Activated CD8-positive, alpha-beta T cell treated with anti-CD3 and anti-CD28 coated beads, Interleukin-2, amount 10 ng/mL, durations not matched to agents 7 days and 5 days (primary cell): ENCODE measurements around the gene ANKS3. TPM values are rescaled to one million over a fixed set of nuclear protein-coding genes. Genes with fewer than 3 reads are reported as not detected.

ENCODE experiments used
- ATAC-seq: fragments of 150-1000 bp; cut with Tn5 transposase; one replicate; pipeline ENCODE4 v1.10.0; 2021; ENCODE audit warnings: moderate library complexity
- CTCF ChIA-PET: fragments of 350-600 bp; sonication (Branson Sonifier 250); formaldehyde crosslinking; loops from one replicate; lab custom pipeline; 2021; ENCODE audit warnings: antibody characterized with exemption; lab: Charles Lee
- POLR2A ChIA-PET: fragments of 350-600 bp; sonication (Branson Sonifier 250); formaldehyde crosslinking; loops from one replicate; lab custom pipeline; 2021; ENCODE audit warnings: antibody characterized with exemption; lab: Charles Lee
- DNase-seq: peaks from one replicate; pipeline ENCODE4 v3.0.0-alpha.2; 2020
- H3K27ac Mint-ChIP-seq: one replicate; pipeline ENCODE4 v1.8.0; 2021; ENCODE audit warnings: mild to moderate bottlenecking, mixed read lengths
- H3K27me3 Mint-ChIP-seq: one replicate; pipeline ENCODE4 v1.8.0; 2021; ENCODE audit warnings: low read depth, mixed read lengths
- H3K36me3 Mint-ChIP-seq: one replicate; pipeline ENCODE4 v1.8.0; 2021; ENCODE audit warnings: low read depth, mixed read lengths
- H3K4me1 Mint-ChIP-seq: one replicate; pipeline ENCODE4 v1.8.0; 2021; ENCODE audit warnings: low read depth, mixed read lengths
- H3K4me3 Mint-ChIP-seq: one replicate; pipeline ENCODE4 v1.8.0; 2021; ENCODE audit warnings: mild to moderate bottlenecking, mixed read lengths
- H3K9me3 Mint-ChIP-seq: one replicate; pipeline ENCODE4 v1.8.0; 2022; ENCODE audit warnings: mixed read lengths; ENCODE audit not compliant: insufficient read depth
- total RNA-seq, 2 experiments: library from RNA; stranded (reverse); gene quantifications; one replicate each; pipeline ENCODE4 v1.2.3, GENCODE V29; 2021

The ANKS3 gene
- total RNA-seq, 2 experiments from 2014 or later, result 17.0 to 17.2 TPM

DNA sequence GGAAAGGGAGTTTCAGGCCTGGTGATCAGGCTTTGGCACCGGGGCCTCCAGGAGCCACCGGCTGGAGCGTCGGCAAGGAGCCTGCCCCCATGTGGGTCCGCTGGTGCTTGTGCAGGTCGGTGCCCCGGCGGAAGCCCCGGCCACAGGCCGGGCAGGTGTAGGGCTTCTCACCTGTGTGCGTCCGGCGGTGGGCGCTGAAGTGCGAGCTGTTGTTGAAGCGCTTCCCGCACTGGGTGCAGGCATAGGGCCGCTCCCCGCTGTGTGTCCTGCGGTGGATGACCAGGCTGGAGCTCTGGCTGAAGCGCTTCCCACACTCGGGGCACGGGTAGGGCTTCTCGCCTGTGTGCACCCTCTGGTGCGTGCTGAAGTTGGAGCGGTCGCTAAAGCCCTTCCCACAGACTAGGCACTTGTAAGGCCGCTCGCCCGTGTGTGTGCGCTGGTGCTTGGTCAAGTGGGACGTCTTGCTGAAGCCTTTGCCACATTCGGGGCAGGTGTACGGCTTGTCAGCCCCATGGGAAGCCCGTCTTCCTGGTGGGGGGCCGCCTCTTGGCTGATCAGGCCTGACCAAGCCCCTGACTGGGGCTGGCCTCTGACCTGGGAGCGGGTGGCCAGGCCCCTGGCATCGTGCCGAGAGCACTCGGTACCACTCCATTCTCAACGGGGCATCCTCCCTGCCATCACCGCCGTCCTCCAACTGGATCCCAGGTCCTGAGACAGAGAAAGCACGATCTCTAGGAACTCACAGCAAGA lies 18.5 kb upstream of the ANKS3 start:
- POLR2A ChIA-PET, result interaction anchor here (1.1 kb wide), 1 partner anchor 18 kb away, joined by 3 read pairs; the partner anchor contains the start of genes ANKS3 and DNAAF8
- CTCF ChIA-PET, result no interaction called here
- H3K36me3 Mint-ChIP-seq, result peaks cover 26% of the 10 kb centered on the region

DNA sequence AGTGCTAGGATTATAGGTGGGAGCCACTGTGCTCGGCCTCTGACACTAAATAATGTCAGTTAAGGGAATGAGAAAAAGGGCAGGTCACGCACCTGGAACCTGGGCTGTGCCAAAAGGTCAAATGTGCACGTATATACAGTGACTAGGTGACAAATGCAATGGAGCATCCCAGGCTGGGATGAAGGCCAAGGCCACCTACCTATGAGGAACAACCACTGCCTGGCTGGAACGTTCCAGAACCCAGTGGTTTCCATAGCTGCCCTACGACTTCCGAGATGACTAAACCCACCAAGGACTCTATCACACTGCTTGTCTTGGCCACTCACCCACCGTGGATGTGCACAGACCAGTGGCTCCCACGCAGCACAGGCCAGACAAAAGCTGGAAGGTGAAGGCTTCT lies 16.8 kb upstream of the ANKS3 start:
- Mint-ChIP-seq H3K27ac (no peak overlapping the region), H3K36me3 (peaks cover 24% of the 10 kb centered on the region), H3K4me3 (no peak overlapping the region), H3K27me3 (no peaks in the 10 kb centered on the region), H3K4me1 (peaks cover 20% of the 10 kb centered on the region), H3K9me3 (no peaks in the 10 kb centered on the region)
- ATAC-seq (no peak), DNase-seq (no peak)
- ChIA-PET CTCF (interaction anchor here (1.2 kb wide), 1 partner anchor 12 kb away, joined by 4 read pairs; no protein-coding TSS in a partner anchor), POLR2A (no interaction called here)

More for the DNA sequence above, 18.5 kb upstream of the ANKS3 start:
- no peak overlapping the region for H3K27ac Mint-ChIP-seq
- no peak for DNase-seq
- H3K27me3 Mint-ChIP-seq, result no peaks in the 10 kb centered on the region
- H3K4me3 Mint-ChIP-seq, result no peak overlapping the region
- ATAC-seq, result no peak
- H3K9me3 Mint-ChIP-seq, result no peaks in the 10 kb centered on the region
- H3K4me1 Mint-ChIP-seq, result peaks cover 14% of the 10 kb centered on the region

DNA sequence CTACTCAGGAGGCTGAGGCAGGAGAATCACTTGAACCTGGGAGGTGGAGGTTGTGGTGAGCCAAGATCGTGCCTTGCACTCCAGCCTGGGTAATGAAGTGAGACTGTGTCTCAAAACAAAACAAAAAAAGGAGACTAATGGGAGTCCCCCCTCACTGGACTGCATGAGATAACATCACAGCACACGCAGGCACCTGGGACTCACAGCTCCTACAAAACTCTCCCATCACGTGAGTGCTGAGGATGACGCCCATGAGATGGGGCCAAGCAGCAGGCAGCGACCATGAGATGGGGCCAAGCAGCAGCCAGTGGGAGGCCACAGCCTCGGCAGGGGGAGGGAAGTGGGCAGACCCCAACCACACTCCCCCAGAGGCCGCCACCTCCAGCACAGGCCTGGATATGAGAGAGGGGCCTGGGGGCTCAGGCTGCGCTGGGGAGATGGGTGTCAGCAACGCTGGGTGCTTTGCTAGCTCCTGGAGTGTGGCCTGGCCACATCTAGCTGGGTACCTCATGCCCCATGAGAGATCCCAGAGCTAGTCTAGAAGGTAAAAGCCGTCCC lies 15.7 kb upstream of the ANKS3 start:
- no peak for DNase-seq
- ChIA-PET CTCF (interaction anchor here (1.2 kb wide), 1 partner anchor 13 kb away, joined by 4 read pairs; no protein-coding TSS in a partner anchor), POLR2A (interaction anchor here (0.6 kb wide), 1 partner anchor 115 kb away, joined by 5 read pairs; no protein-coding TSS in a partner anchor)
- Mint-ChIP-seq H3K9me3 (no peaks in the 10 kb centered on the region), H3K4me3 (no peak overlapping the region), H3K4me1 (peaks cover 20% of the 10 kb centered on the region), H3K36me3 (peaks cover 14% of the 10 kb centered on the region), H3K27me3 (no peaks in the 10 kb centered on the region), H3K27ac (no peak overlapping the region)
- ATAC-seq, result no peak

DNA sequence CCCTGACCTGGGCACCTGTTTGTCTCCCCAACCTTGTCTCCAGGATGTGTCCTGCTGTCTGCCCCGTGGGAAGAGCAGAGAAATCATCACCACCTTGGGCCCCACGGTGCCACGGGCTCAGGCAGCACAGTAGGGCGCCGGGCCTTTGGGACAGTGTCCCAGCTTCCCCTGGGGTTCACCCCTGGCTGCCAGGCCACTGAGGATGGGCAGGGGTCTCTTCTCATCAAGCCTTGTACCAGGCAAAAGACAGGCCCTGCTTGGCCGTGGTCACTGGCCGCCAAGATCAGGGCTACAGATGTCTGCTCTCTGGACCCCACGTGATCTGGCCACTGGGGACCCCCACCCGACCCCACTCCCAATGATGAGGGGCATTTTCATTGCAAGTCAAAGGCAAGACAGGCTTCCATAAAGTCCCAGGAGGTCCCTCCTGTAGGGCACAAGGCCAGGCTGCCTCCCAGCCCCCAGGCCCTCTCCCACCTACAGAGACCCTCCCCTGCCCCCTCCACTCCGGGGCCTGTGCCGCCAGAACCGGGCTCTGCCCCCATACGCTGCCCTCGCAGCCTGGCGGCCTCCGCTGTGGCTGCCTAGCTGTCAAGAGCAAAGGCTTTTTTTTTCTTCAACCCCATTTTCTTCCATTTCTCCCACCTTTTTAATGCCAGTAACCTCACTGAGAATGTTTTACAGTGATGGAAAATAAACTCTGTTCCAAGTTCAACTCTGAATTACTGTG lies 14.8 kb upstream of the ANKS3 start:
- DNase-seq (no peak), ATAC-seq (no peak)
- no peaks in the 10 kb centered on the region for H3K9me3 Mint-ChIP-seq
- no peaks in the 10 kb centered on the region for H3K27me3 Mint-ChIP-seq
- POLR2A ChIA-PET, result no interaction called here
- peaks cover 20% of the 10 kb centered on the region for H3K4me1 Mint-ChIP-seq
- peaks cover 9% of the 10 kb centered on the region for H3K36me3 Mint-ChIP-seq
- no peak overlapping the region for H3K4me3 Mint-ChIP-seq
- CTCF ChIA-PET, result no interaction called here
- H3K27ac Mint-ChIP-seq, result peak overlapping the region; percentile 9

DNA sequence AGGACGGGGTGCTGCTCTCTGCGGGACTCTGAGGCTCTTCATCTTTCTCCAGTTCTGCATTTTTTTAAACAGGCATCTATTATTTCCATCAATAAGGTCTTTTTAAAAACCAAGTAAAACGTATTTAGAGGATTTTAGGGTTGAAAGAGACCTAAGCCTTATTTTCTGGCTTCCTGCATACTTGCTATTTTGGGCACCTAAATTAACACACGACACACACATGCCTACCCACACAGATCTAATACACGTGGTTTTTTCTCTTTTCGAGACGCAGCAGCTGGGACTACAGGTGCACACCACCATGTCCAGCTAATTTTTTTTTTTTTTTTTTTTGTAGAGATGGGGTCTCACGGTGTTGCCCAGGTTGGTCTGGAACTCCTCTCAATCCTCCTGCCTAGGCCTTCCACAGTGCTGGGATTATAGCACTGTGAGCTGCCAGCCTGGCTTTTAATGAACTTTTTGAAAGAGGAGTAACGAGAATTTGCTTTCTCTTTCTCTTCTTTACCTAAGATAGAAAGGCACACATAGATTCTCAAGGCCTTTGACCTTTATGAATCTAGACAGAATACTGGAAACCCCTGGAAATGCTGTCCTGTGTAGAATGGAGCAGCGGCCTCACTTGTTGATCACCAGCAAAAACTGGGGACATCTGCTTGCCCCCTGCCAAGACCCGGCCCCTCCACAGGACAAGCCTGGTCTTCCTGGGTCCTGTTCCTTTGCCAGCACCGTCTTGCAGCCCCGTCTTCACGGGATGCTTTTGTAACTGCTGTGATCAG lies 14.0 kb upstream of the ANKS3 start:
- peaks cover 4% of the 10 kb centered on the region for H3K36me3 Mint-ChIP-seq
- ChIA-PET CTCF (no interaction called here), POLR2A (interaction anchor here (0.6 to 1.1 kb wide), 2 partner anchors 15 to 19 kb away, joined by 4 to 5 read pairs; partner anchors contain the start of gene ZNF500)
- H3K4me1 Mint-ChIP-seq, result peaks cover 26% of the 10 kb centered on the region
- peak overlapping the region; percentile 9 for H3K27ac Mint-ChIP-seq
- no peaks in the 10 kb centered on the region for H3K9me3 Mint-ChIP-seq
- ATAC-seq (peak; percentile 22), DNase-seq (no peak)
- H3K4me3 Mint-ChIP-seq, result no peak overlapping the region
- no peaks in the 10 kb centered on the region for H3K27me3 Mint-ChIP-seq

DNA sequence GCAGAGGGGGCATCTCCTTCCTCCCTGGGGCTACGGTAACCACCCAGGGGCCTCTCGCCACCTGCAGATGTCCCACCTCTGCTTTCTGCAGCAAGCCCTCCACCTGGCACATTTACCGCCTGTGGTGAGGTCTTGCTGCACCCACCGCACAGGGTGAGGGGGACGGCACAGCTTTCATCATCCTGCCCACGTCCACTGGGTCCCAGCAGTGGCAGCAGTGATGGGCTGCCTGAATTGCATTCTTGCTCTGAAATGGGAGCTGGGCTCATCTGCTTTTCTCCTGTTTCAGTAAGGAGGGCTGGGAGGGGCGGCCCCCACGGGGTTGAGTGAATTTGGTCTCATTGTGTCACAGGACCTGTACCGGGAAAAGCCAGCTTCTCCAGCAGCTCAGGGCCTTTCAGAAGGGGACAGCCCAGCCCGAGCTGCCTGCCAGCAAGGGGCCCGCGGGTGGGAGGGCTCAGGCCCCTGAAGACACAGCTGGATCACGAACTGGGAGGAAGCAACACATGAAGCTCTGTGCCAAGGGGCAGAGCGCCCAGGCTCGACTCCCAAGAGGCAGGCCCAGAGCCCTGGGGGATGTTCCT lies 13.0 kb upstream of the ANKS3 start:
- DNase-seq, result no peak
- Mint-ChIP-seq H3K27me3 (no peaks in the 10 kb centered on the region), H3K9me3 (no peaks in the 10 kb centered on the region), H3K4me3 (no peak overlapping the region), H3K4me1 (peaks cover 27% of the 10 kb centered on the region), H3K36me3 (peaks cover 4% of the 10 kb centered on the region), H3K27ac (no peak overlapping the region)
- CTCF ChIA-PET, result no interaction called here
- peak; percentile 31 for ATAC-seq
- POLR2A ChIA-PET, result interaction anchor here (0.6 to 1.4 kb wide), 4 partner anchors 9 to 20 kb away, joined by 3 to 5 read pairs (median 4); partner anchors contain the start of gene ZNF500

DNA sequence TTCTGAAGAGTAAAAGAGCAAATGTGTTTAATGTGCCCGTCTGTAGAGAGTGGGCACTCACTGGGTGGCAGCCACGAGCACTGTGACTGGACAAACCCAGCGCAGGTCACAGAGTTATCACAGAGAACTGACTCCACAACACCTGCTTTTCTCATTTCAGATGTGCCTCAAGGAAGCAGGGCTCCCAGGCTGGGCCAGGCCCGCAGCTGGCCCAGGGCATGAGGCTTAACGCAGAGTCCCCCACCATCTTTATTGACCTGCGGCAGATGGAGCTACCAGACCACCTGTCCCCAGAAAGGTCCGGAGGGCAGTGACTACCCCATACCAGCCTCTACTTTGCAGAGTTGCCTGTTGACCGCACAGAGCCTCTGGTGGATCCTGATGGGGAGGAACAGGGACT lies 12.1 kb upstream of the ANKS3 start:
- no peak for DNase-seq
- ChIA-PET CTCF (no interaction called here), POLR2A (interaction anchor here (0.7 to 1.4 kb wide), 2 partner anchors 9 to 11 kb away, joined by 3 to 4 read pairs; no protein-coding TSS in a partner anchor)
- Mint-ChIP-seq H3K27me3 (no peaks in the 10 kb centered on the region), H3K27ac (no peak overlapping the region), H3K4me1 (peaks cover 27% of the 10 kb centered on the region), H3K9me3 (no peaks in the 10 kb centered on the region), H3K4me3 (no peak overlapping the region), H3K36me3 (peaks cover 2% of the 10 kb centered on the region)
- ATAC-seq, result no peak

DNA sequence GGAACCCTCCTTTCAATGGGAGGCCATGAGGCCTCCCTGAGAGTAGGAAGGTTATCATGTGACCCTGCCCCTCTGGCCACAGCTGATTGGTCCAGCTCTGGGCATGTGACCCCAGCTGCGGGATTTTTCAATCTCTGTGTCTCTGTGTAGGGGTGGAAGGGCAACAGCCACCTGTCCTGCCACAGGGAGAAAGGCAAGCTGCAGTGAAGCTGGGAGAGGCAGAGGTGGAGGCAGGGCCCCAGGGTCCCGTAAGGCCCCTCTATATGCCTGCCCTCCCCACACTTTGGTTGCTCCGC lies 11.2 kb upstream of the ANKS3 start:
- no peaks in the 10 kb centered on the region for H3K9me3 Mint-ChIP-seq
- no peak overlapping the region for H3K4me3 Mint-ChIP-seq
- H3K4me1 Mint-ChIP-seq, result peaks cover 27% of the 10 kb centered on the region
- ChIA-PET CTCF (no interaction called here), POLR2A (interaction anchor here (1.1 kb wide), 1 partner anchor 10 kb away, joined by 3 read pairs; no protein-coding TSS in a partner anchor)
- H3K27me3 Mint-ChIP-seq, result no peaks in the 10 kb centered on the region
- DNase-seq (no peak), ATAC-seq (no peak)
- no peak overlapping the region for H3K27ac Mint-ChIP-seq
- no peaks in the 10 kb centered on the region for H3K36me3 Mint-ChIP-seq

DNA sequence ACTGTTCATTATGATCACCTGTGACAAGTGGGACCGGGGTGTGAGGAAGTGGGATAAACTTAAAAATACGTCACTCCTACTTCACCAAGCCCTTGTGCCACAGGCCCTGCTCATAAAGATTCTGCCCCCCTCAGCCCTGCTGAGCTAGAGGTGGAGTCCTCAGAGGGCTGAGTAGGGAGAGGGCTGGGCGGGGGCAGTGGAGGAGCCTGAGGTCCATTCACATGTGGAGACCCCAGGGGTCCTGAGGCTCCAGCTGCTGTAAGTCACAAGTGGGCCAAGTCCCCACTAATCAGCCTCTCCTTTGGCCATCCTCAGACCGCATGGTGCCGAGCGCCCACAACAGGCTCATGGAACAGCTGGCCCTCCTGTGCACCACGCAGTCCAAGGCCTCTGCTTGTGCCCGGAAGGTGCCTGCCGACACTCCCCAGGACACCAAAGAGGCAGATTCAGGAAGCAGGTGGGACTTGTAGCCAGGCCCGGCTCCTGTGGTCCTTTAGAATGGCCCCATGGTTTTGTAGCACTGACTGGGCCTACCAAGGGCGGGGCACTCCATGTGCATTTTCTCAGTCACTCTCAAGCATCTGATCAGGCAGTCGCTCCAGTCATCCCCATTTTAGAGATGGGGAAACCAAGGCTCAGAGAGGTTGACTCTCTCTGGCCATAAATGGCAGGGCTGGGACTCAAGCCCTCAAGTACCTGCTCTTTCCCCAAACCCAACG lies 10.6 kb upstream of the ANKS3 start:
- POLR2A ChIA-PET, result interaction anchor here (1.1 kb wide), 1 partner anchor 10 kb away, joined by 3 read pairs; no protein-coding TSS in a partner anchor
- no peak for DNase-seq
- no peak for ATAC-seq
- no peak overlapping the region for H3K27ac Mint-ChIP-seq
- no peaks in the 10 kb centered on the region for H3K36me3 Mint-ChIP-seq
- CTCF ChIA-PET, result no interaction called here
- H3K4me3 Mint-ChIP-seq, result no peak overlapping the region
- H3K4me1 Mint-ChIP-seq, result peaks cover 27% of the 10 kb centered on the region
- H3K9me3 Mint-ChIP-seq, result no peaks in the 10 kb centered on the region
- no peaks in the 10 kb centered on the region for H3K27me3 Mint-ChIP-seq

DNA sequence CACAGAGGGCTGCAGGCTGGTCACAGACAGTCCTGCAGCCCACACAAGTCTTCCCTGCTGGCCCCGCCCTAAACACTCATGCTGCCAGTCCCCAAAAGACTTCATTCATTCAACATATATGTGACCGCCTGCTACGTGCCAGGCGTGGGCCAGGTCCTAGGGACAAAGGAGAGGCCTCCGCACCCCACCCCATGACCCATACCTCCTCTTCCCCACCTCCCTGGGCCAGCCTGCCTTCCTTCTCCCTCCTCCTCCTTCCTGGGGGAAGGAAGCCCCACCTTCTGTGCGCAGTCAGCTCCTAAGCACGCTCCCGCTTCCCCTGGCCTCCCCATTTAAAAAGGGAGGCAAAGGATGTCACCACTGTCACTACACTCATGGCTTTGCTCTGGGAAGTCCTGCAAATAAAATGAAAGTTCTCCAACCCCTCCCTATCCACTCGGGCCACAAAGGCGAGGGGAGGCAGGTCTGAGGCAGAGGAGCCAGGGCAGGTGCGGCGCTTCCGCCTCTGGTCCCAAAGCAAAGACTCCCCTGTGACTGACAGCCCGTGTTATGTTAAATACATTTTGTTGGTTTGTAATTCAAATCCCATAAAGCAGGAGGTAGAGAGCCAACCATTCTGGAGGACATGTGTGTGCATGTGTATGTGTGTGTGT lies 9.3 kb upstream of the ANKS3 start:
- Mint-ChIP-seq H3K9me3 (no peaks in the 10 kb centered on the region), H3K4me1 (peaks cover 22% of the 10 kb centered on the region), H3K27ac (peak overlapping the region; percentile 11), H3K36me3 (no peaks in the 10 kb centered on the region), H3K4me3 (peak overlapping the region; percentile 42), H3K27me3 (no peaks in the 10 kb centered on the region)
- DNase-seq (no peak), ATAC-seq (peak; percentile 21)
- ChIA-PET CTCF (no interaction called here), POLR2A (no interaction called here)
